ENCODE measurements around the gene SYNPO.

Gene SYNPO

GRCh38 chr5:150700594-150701377 lies 60.3 kb downstream of the SYNPO start, which contains the start of gene RBM22:
Gene RBM22 (minus strand): TSS chr5:150701062. CDS start chr5:150700985, 77 bp downstream.
- peak; percentile 97 for DNase-seq

GRCh38 chr5:150703762-150704161 lies 63.3 kb downstream of the SYNPO start:
- DNase-seq = peak; percentile 61

- no peak for DNase-seq
Measured at GRCh38 chr5:150706776-150707390, 66.4 kb downstream of the SYNPO start.
